ENCODE measurements around the gene A4GALT.

GRCh38 chr22:42683578-42684283 lies 36.9 kb downstream of the A4GALT start:
- no peak for TF ChIP-seq CTCF (conservative IDR thresholded peaks at IDR 0.05; ENCODE audit: low read length)
- no peak for TF ChIP-seq EZH2phosphoT487 (IDR thresholded peaks at IDR 0.05; ENCODE audit: borderline replicate concordance)

Measured in Loucy (cell line).